PC-9 (cell line): Measurements from ENCODE around the gene CACNA1E. TPM values are rescaled to one million over a fixed set of nuclear protein-coding genes. Genes with fewer than 3 reads are reported as not detected.

Experiments used
- BruUV-seq: library from RNA; stranded (reverse); fragments of 400-500 nt; replicated peaks from 2 replicates; lab custom pipeline; 2021; lab: Mats Ljungman, UMichigan
- CTCF ChIA-PET: fragments of 300-600 bp; sonication (Branson Sonifier 250); formaldehyde crosslinking; loops from one replicate; lab custom pipeline; 2022; ENCODE audit warnings: antibody characterized with exemption; lab: Charles Lee
- POLR2A ChIA-PET: fragments of 300-600 bp; sonication (Branson Sonifier 250); formaldehyde crosslinking; loops from one replicate; lab custom pipeline; 2022; ENCODE audit warnings: antibody characterized with exemption; ENCODE audit not compliant: unreplicated experiment; lab: Charles Lee
- DNase-seq, 2 experiments: peaks; one replicate each; pipeline versions ENCODE4 v3.0.0 to v3.0.0-alpha.2; 2015 to 2022; ENCODE audit warnings: mixed read lengths in 1 of 2
- H2AFZ ChIP-seq: fragments of 200-600 bp; sonication (generic); 2 replicates; pipeline ENCODE4 v1.8.1; 2017; ENCODE audit warnings: antibody characterized with exemption
- H3F3A ChIP-seq: fragments of 200-600 bp; sonication (generic); 2 replicates; pipeline ENCODE4 v1.8.1; 2017; ENCODE audit warnings: antibody characterized with exemption, mild to moderate bottlenecking, low read depth; ENCODE audit not compliant: insufficient read depth
- H3K27ac ChIP-seq: fragments of 200-600 bp; sonication (generic); 2 replicates; pipeline ENCODE4 v1.6.1; 2016; ENCODE audit warnings: mixed run types
- H3K27me3 ChIP-seq: fragments of 200-600 bp; sonication (generic); 2 replicates; pipeline ENCODE4 v1.6.1; 2016; ENCODE audit warnings: low read depth, mixed run types; ENCODE audit not compliant: insufficient read depth
- H3K36me3 ChIP-seq: fragments of 200-600 bp; sonication (generic); 2 replicates; pipeline ENCODE4 v1.6.1; 2016; ENCODE audit warnings: low read depth, mixed run types
- H3K4me1 ChIP-seq: fragments of 200-600 bp; sonication (generic); replicated peaks from 2 replicates; pipeline ENCODE4 v1.6.1; 2016; ENCODE audit warnings: mixed run types; ENCODE audit not compliant: insufficient read depth
- H3K4me2 ChIP-seq: fragments of 200-600 bp; sonication (generic); 2 replicates; pipeline ENCODE4 v1.6.1; 2017; ENCODE audit warnings: mixed run types
- H3K4me3 ChIP-seq: fragments of 200-600 bp; sonication (generic); 2 replicates; pipeline ENCODE4 v1.6.1; 2016; ENCODE audit warnings: mixed run types
- H3K79me2 ChIP-seq: fragments of 200-600 bp; sonication (generic); 2 replicates; pipeline ENCODE4 v1.6.1; 2017; ENCODE audit warnings: low read depth, mixed run types
- H3K9me2 ChIP-seq: fragments of 200-600 bp; sonication (generic); 2 replicates; pipeline ENCODE4 v1.8.1; 2017; ENCODE audit warnings: mild to moderate bottlenecking; ENCODE audit not compliant: insufficient read depth
- H3K9me3 ChIP-seq: fragments of 200-600 bp; sonication (generic); 2 replicates; pipeline ENCODE4 v1.8.1; 2016; ENCODE audit warnings: low read depth; ENCODE audit not compliant: insufficient read depth
- H4K20me1 ChIP-seq: fragments of 200-600 bp; sonication (generic); 2 replicates; pipeline ENCODE4 v1.8.1; 2017; ENCODE audit not compliant: insufficient read depth
- EZH2 ChIP-seq: fragments of 200-600 bp; sonication (generic); IDR thresholded peaks from 2 replicates; pipeline ENCODE4 v1.8.0; 2017; ENCODE audit warnings: antibody characterized with exemption, low read depth
- intact Hi-C: fragments of 100-400 bp; cut with micrococcal nuclease; formaldehyde crosslinking; loops from one replicate; pipeline ENCODE4 v1.10.0; 2022; ENCODE audit not compliant: unreplicated experiment
- total RNA-seq: library from RNA; stranded (reverse); gene quantifications from 2 replicates; pipeline ENCODE4 v1.2.3, GENCODE V29; 2021
- TF ChIP-seq, protein P1 (sequence below): fragments of 200-600 bp; sonication (generic); conservative IDR thresholded peaks from 2 replicates; pipeline ENCODE4 v1.6.1; 2017; ENCODE audit warnings: mixed run types, antibody characterized with exemption, mild to moderate bottlenecking, moderate library complexity

CACNA1E gene
- total RNA-seq, 1 experiment from 2014 or later = not detected

DNA sequence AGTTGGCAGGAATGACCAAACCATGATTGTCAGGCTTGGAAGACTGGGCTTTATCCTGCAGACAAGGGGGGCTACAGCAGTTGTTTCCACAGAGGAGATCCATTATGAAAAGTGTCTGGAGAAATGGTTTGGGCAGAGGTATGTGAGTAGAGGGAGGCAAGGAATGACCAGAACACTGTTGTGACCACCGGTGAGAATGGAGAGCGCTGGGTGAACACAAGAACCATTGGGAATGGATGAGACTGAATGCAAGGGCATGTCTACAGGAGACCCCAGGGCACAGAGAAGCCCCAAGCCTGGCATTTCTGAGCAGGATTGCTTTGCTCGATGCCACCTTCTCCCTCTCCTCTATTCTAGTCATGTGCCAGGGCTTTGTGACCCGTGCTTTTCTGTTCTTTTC, 125.1 kb downstream of the CACNA1E start:
- POLR2A ChIA-PET = no interaction called here
- Histone ChIP-seq H3K9me2 (no peaks in the 10 kb centered on the region), H3K4me1 (no peaks in the 10 kb centered on the region), H2AFZ (no peak overlapping the region), H3K79me2 (no peaks in the 10 kb centered on the region), H3K36me3 (no peaks in the 10 kb centered on the region), H3K27me3 (peaks cover 19% of the 10 kb centered on the region), H3K9me3 (no peaks in the 10 kb centered on the region), H3K4me3 (no peak overlapping the region), H3K27ac (no peak overlapping the region), H3K4me2 (no peak overlapping the region), H3F3A (no peaks in the 10 kb centered on the region), H4K20me1 (no peaks in the 10 kb centered on the region)
- CTCF ChIA-PET = no interaction called here
- DNase-seq = no peak
- BruUV-seq = no TSS peak
- intact Hi-C loops = no loop called here
- no peak for TF ChIP-seq EZH2
- TF ChIP-seq, protein P1, sequence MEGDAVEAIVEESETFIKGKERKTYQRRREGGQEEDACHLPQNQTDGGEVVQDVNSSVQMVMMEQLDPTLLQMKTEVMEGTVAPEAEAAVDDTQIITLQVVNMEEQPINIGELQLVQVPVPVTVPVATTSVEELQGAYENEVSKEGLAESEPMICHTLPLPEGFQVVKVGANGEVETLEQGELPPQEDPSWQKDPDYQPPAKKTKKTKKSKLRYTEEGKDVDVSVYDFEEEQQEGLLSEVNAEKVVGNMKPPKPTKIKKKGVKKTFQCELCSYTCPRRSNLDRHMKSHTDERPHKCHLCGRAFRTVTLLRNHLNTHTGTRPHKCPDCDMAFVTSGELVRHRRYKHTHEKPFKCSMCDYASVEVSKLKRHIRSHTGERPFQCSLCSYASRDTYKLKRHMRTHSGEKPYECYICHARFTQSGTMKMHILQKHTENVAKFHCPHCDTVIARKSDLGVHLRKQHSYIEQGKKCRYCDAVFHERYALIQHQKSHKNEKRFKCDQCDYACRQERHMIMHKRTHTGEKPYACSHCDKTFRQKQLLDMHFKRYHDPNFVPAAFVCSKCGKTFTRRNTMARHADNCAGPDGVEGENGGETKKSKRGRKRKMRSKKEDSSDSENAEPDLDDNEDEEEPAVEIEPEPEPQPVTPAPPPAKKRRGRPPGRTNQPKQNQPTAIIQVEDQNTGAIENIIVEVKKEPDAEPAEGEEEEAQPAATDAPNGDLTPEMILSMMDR = no peak

DNA sequence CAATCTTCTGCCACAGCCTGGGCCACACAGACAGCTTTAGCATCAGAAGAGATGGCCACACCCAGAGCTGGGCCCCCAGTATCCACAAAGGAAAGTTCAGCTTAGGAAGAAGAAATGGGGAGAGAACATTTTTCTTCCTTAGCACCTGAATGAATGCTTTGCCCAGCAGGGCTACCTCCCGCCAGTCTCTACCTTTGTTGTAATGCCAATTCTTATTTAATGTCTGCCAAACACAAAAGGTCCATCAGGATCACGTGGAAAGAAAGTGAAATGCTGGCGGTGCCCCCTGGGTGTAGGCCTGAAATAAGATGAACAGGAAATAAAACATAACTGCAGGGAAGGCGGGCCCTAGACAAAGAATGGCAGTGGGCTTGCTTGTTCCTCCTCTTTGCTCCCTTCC, 125.6 kb downstream of the CACNA1E start:
- Histone ChIP-seq H3K4me2 (no peak overlapping the region), H3K27me3 (peaks cover 19% of the 10 kb centered on the region), H3K79me2 (no peaks in the 10 kb centered on the region), H3K36me3 (no peaks in the 10 kb centered on the region), H3K27ac (no peak overlapping the region), H3K9me3 (no peaks in the 10 kb centered on the region), H3K9me2 (no peaks in the 10 kb centered on the region), H3K4me1 (no peaks in the 10 kb centered on the region), H2AFZ (no peak overlapping the region), H3F3A (no peaks in the 10 kb centered on the region), H4K20me1 (no peaks in the 10 kb centered on the region), H3K4me3 (no peak overlapping the region)
- ChIA-PET CTCF (no interaction called here), POLR2A (no interaction called here)
- no peak for TF ChIP-seq EZH2
- TF ChIP-seq, protein P1 = no peak
- intact Hi-C loops = no loop called here
- no peak for DNase-seq
- no TSS peak for BruUV-seq

DNA sequence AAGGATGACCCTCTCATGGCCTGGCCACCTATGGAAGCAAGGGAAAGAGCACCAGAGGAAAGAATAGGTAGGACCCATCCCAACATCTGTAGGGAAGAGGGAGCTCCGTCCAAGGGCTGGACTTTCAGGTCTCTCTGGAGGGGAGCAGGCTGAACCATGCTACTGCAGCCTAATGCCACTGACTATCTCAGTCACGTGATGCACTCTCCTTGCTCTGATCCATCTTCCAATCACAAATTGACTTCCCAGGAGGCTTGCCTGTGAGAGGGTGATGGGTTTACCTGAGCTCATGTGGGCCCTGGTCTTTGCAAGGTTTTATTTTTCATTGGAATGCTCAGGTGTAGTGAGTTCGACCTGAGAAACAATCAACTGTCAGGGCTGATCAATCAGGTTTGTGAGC, 128.8 kb downstream of the CACNA1E start:
- no TSS peak for BruUV-seq
- no peaks in the 10 kb centered on the region for H3F3A ChIP-seq
- no peaks in the 10 kb centered on the region for H3K36me3 ChIP-seq
- CTCF ChIA-PET = no interaction called here
- H3K4me3 ChIP-seq = no peak overlapping the region
- H2AFZ ChIP-seq = no peak overlapping the region
- TF ChIP-seq EZH2 = no peak
- TF ChIP-seq, protein P1 = no peak
- no peaks in the 10 kb centered on the region for H3K9me2 ChIP-seq
- DNase-seq = no peak
- H3K27ac ChIP-seq = no peak overlapping the region
- intact Hi-C loops = no loop called here
- 0 out of 2 replicates have a peak, but pooled peaks cover 3% of the 10 kb centered on the region for H3K27me3 ChIP-seq
- H3K79me2 ChIP-seq = no peaks in the 10 kb centered on the region
- no peaks in the 10 kb centered on the region for H3K4me1 ChIP-seq
- no peaks in the 10 kb centered on the region; the same call in 1 of the 2 replicates for H3K9me3 ChIP-seq
- POLR2A ChIA-PET = no interaction called here
- no peak overlapping the region for H3K4me2 ChIP-seq
- H4K20me1 ChIP-seq = no peaks in the 10 kb centered on the region
